HG03520 (cell line): ENCODE measurements around the gene PHACTR1.
"Not testable (repeated sequence)": the region's sequence is repeated elsewhere in the genome, so short reads cannot be mapped to it uniquely, and the experiment has no call there.

ENCODE experiments used
- ATAC-seq: cut with Tn5 transposase; IDR thresholded peaks from one replicate; pipeline ENCODE4 v1.9.1; 2021; ENCODE audit warnings: mild to moderate bottlenecking, moderate library complexity; ENCODE audit not compliant: unreplicated experiment

PHACTR1 gene

DNA sequence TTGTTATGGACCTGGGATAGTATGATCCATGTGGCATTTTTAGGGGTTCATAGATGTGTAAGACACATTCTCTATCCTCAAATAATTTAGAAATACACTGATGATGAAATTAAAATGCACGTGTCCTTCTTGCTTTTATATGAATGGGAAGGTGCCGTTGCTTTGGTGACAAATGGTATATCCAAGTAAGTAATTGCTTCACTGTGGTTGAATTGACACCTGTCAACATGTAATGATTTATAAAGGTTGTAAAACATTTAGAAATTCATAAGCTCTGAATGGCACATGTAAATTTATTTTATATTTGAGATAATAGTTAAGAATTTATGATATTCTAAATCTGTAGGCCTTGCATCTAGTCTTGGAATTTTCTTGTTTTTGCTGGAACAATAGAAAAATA, 227.0 kb downstream of the PHACTR1 start:
- ATAC-seq = no peak

DNA sequence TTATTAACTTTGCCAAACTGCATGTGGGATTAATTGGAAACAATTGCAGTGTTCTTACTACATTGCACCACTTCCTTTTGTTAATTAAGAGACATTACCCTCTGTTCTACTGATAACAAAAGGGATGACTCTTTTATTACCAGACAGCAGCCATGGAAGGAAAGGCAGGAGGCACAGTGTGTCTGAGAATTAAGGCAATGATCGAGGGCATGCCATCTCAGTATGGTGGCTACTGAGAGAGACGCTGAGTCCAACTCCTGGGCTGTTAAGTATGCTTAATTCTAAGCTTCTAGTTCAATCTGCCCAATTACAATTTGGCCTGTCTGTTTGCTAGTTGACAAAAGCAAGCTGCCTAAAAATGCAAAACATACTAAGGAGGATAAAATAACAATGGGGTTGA, 227.4 kb downstream of the PHACTR1 start:
- no peak for ATAC-seq

- ATAC-seq = not testable (repeated sequence)
Measured at GRCh38 chr6:12944528-12944927, 228.0 kb downstream of the PHACTR1 start.

GRCh38 chr6:12947151-12947871, 230.7 kb downstream of the PHACTR1 start:
- ATAC-seq = no peak

DNA sequence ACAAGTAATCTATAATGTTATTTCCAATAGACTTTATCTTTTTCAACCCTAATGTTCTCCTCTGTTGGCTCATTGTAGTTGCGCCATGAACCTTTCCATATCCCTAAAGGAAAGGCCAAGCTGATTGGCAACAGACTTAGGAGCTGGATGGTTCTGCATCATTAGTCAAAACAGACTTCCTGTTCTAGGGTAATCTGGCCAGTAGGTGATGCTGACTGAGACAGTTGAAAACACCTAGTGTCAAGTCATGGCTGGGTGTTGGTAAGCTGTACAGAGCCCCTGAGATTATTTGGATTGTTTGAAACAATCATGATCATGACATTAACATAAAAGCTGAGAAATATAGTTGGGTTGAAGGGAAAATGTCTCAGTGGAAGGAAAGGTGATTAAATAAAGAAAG, 231.4 kb downstream of the PHACTR1 start:
- no peak for ATAC-seq

DNA sequence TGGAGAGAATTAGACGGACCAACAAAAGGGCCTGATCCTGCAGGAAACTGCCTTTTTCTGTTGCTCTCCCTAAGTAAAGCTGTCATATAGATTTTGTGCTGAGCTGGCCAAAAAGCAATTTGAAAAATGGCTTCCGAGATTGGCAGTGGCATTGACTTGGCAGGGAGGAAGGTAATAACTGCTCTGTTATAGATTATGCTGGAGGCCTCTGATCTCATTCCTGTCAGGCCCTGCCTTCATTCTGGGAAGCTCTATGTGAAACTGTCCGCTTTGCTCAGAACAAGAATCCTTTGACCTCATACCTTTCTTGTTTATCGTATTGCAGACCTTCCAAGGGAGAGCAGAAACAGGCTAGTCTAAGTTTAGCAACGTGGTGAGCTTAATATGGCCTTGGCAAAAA, 234.4 kb downstream of the PHACTR1 start:
- ATAC-seq = no peak

- no peak for ATAC-seq
Measured at GRCh38 chr6:12951415-12951814, 234.8 kb downstream of the PHACTR1 start.

- no peak for ATAC-seq
Measured at GRCh38 chr6:12952318-12952717, 235.8 kb downstream of the PHACTR1 start.

DNA sequence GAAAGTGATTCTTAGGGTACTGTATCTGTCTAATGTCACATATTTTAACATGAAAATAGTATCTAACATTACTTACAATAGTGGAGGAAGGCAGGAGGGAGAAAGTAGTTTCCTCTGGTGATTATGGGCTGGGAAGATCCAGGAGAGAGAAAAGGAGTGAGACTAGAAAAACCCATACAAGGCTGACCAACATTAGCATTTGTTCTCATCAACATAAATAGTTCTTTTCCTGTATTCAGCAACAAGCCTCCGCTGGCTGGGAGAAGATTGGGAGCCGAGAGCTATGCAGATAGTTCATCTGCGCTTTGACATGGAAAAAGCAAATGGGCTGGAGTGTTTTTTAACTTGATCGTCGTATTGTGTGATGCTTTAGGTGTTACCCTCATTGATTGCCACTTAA, 239.4 kb downstream of the PHACTR1 start:
- no peak for ATAC-seq

- ATAC-seq = no peak
Measured at GRCh38 chr6:12956991-12957320, 240.4 kb downstream of the PHACTR1 start.

DNA sequence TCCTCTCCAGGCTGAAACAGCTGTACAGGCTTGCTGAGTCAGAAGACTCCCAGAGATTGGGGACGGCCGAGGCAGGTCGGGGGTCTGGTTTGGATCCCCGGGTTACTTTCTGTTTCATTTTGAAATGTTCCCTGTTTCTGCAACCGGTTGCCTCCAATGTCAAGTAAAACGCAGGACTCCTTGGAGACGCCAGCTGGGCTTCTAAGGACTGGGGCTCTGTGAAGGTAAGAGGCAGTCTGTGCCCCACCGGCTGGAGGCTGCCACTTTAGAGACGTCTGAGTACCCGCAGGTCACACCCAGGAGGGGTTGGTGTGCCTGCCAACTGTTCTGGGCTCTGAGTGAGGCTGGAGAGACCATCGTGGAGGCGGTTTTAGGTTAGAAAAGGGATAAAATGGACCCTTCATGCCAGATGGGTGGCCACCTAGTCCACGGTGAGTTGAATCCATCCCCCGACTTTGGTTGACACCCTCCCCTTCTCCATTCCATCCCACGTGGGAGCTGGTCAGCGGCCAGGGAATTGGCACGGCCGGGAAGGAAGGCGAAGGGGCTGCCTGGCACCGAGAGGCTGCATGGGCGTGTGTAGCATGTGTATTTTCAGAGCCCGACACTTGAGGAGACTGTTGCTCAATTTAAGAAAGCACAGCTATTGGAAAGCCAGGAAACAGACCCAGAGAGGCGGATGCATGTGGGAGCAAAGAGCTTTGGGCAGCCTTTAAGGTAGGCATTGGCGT, 240.9 kb downstream of the PHACTR1 start:
- no peak for ATAC-seq

DNA sequence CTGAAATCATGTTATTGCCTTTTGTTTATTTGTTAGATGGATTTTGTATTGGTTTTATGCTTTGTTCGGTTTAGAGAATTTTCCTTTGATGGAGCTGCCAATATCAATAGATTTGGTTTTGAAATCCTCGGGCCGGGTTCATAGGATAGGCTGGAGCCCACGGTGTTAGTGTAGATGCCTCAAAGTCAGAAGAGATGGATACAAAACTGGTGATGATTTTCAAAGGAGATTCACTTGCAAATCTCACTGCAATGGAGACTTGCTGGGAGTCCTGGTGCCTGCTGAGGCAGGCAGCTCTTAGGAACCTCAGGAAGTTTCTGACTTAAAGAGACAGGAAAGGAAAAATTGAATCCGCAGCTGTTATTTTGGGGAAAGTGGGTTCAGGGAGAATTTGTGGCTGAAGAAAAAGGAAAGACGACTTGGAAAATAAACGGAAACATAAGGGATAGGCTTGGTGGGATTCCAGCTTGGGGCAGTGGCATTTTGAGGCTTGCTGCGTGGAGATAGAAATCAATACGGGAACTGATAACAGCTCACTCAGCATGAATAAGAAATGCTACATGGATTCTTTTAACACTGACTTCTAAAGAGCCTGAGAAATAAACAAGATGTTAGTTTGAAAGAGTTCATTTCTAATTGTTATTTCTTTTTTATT, 241.6 kb downstream of the PHACTR1 start:
- no peak for ATAC-seq

- no peak for ATAC-seq
Measured at GRCh38 chr6:12961761-12962160, 245.2 kb downstream of the PHACTR1 start.

GRCh38 chr6:12962529-12962928, 246.0 kb downstream of the PHACTR1 start:
- no peak for ATAC-seq

- no peak for ATAC-seq
Measured at GRCh38 chr6:12962987-12963386, 246.4 kb downstream of the PHACTR1 start.

GRCh38 chr6:12963567-12963966, 247.0 kb downstream of the PHACTR1 start:
- ATAC-seq = no peak

DNA sequence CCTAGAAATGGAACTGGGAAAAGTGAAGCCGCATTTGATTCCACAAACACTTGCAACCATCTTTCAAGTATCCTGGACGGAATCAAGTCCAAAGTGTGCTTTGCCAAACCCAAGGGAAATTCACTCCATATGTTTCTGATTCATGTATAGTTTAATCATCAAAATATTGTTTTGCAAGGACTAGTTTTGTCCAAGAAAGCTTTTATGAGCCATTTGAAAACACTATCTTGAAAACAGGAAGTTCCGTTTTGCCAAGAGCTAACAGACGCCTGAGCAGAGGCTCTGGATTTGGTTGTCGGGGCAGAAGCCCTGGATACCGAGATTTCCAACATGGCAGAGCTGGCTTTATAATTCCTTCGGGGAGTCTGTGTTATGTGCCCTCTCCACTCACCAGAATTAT, 251.1 kb downstream of the PHACTR1 start:
- ATAC-seq = no peak

GRCh38 chr6:12968290-12968689, 251.7 kb downstream of the PHACTR1 start:
- no peak for ATAC-seq

DNA sequence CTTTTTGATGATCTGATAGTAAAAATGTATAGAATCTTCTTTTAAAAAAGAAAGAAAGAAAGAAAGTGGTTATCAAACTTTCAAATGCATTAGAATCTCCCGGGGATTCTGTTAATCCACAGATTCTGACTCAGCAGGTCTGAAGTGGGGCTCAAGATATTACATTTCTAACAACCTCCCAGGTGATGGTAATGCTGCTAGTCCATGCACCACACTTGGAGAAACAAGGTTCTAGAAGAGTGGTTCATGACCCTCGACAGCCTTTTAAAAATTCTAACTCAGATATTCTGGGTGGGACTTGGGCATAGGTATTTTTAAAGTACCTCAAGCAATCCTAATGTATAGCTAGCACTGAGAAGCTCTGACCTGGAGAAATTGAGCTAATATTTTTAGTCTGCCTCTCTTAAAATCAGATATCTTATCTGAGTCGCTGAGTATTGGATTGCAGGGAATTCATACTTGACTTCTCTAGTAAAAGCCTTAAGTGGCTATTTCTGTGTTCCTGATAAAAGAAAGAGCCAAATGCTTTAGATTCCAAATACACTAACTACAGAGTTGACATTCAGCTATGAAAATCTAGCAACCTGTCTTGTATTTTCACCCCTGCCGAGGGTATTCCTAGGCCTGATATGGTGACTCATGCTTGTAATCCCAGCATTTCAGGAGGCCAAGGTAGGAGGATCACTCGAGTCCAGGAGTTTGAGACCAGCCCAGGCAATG, 252.4 kb downstream of the PHACTR1 start:
- no peak for ATAC-seq

DNA sequence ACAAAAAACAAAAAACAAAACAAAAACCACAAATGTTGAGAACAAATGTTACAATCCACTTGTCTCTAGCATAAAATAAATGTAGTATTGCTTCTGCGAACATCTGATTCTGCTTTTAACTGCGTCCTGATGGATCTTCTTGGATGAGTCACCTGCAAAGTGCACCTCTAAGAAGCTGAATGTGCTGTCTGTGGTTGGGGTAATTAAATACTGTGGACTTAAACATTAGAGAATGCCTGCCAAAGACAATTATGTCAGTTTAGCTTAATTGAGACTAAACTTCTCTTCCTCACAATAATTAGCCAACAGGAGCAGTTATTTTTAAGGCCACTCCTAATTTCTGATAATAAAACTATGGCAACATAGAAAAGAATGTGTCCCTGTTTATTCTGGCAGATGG, 253.4 kb downstream of the PHACTR1 start:
- ATAC-seq = no peak

- ATAC-seq = no peak
Measured at GRCh38 chr6:12973386-12973785, 256.8 kb downstream of the PHACTR1 start.

- ATAC-seq = no peak
Measured at GRCh38 chr6:12974551-12974950, 258.0 kb downstream of the PHACTR1 start.
